Retinal pigment epithelial cell (primary cell): ENCODE results near the gene IL10RB.

Experiments used
- DNase-seq: peaks from one replicate; pipeline ENCODE4 v3.0.0-alpha.2; 2010; ENCODE audit warnings: low read depth
- H3K4me3 ChIP-seq: 2 replicates; pipeline ENCODE4 v1.5.1; 2011; ENCODE audit warnings: mild to moderate bottlenecking, low read length, control low read depth, moderate library complexity
- CTCF ChIP-seq: conservative IDR thresholded peaks from 2 replicates; pipeline ENCODE4 v1.5.1; 2011; ENCODE audit warnings: low read depth, low read length, control low read depth, inconsistent platforms

The IL10RB gene

GRCh38 chr21:33327326-33327725, 61.2 kb downstream of the IL10RB start:
- no peak for TF ChIP-seq CTCF
- DNase-seq = no peak
- H3K4me3 ChIP-seq = no peak overlapping the region

GRCh38 chr21:33327792-33328433, 61.7 kb downstream of the IL10RB start:
- DNase-seq = no peak
- TF ChIP-seq CTCF = no peak
- H3K4me3 ChIP-seq = no peak overlapping the region

- H3K4me3 ChIP-seq = no peak overlapping the region
- DNase-seq = no peak
Observed at GRCh38 chr21:33330726-33331125, 64.6 kb downstream of the IL10RB start.

GRCh38 chr21:33332143-33332542, 66.0 kb downstream of the IL10RB start:
- TF ChIP-seq CTCF = no peak
- DNase-seq = no peak
- H3K4me3 ChIP-seq = no peak overlapping the region

More at GRCh38 chr21:33330726-33331125, 64.6 kb downstream of the IL10RB start:
- TF ChIP-seq CTCF = no peak

DNA sequence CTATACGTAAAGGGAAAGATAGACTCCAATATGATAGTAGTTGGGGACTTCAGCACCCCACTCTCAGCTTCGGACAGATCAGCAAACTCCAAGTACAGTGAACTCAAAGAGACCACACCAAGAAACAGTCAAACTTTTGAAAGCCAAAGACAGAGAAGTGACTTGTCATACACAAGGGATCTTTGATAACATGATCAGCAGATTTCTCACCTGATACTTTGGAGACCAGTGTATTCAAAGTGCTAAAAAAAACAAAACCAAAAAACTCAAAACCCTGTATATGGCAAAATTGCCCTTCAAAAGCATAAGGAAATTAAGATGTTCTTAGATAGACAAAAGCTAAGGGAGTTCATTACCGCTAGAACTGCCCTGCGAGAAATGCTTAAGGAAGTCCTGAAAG, 68.0 kb downstream of the IL10RB start:
- no peak for DNase-seq
- H3K4me3 ChIP-seq = no peak overlapping the region
- TF ChIP-seq CTCF = no peak

DNA sequence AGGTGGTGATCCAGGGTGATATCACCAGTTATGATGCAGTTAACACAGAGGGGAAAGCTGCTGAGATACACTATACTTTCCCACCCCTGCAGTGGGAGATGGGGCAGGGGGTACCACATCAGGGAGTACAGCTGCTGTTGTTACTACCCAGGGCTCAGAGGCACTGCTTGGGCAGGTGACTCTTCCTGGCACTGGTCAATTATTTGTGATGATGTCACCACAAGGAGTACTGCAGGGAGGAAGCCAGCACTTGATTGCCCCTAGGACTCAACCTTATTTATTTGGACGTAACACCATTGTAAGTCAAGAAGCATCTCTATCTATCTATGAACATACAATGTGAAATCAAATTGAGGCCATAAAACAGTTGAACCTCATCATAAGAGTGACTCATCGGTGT, 68.7 kb downstream of the IL10RB start:
- DNase-seq = no peak
- H3K4me3 ChIP-seq = no peak overlapping the region
- TF ChIP-seq CTCF = no peak

GRCh38 chr21:33339135-33339534, 73.0 kb downstream of the IL10RB start:
- H3K4me3 ChIP-seq = no peak overlapping the region
- DNase-seq = no peak
- no peak for TF ChIP-seq CTCF
